Kidney (tissue), 14 donors: ENCODE data around the gene ZNF888. TPM values are rescaled to one million over a fixed set of nuclear protein-coding genes. Genes with fewer than 3 reads are reported as not detected.
"Not testable (repeated sequence)": the region's sequence is repeated elsewhere in the genome, so short reads cannot be mapped to it uniquely, and the experiment has no call there.

Source experiments
- DNase-seq, 5 donors: peaks; one replicate each; pipeline ENCODE4 v3.0.0-alpha.2; 2013 to 2020
- FAIRE-seq: peaks from 2 replicates; lab custom pipeline; 2012; peaks lifted over from hg19 to GRCh38; lab: Jason Lieb, UNC
- H3K27ac ChIP-seq, 2 donors: one replicate each; pipeline ENCODE4 v1.7.0; 2013; ENCODE audit warnings: low read depth in 2 of 2, low read length in 2 of 2, inconsistent platforms in 1 of 2
- H3K27me3 ChIP-seq: one replicate; pipeline ENCODE4 v1.7.1; 2013; ENCODE audit warnings: low read length, inconsistent platforms; ENCODE audit not compliant: control insufficient read depth, insufficient read depth
- H3K36me3 ChIP-seq, 3 donors: one replicate each; pipeline versions ENCODE4 v1.7.0 to v1.7.1; 2013; ENCODE audit warnings: low read length in 3 of 3, control low read depth in 1 of 3, inconsistent platforms in 1 of 3; ENCODE audit not compliant: insufficient read depth in 3 of 3, control insufficient read depth in 2 of 3
- H3K4me1 ChIP-seq, 3 donors: one replicate each; pipeline versions ENCODE4 v1.7.0 to v1.7.1; 2013; ENCODE audit warnings: low read length in 3 of 3, inconsistent platforms in 1 of 3, low read depth in 1 of 3; ENCODE audit not compliant: control insufficient read depth in 2 of 3, insufficient read depth in 2 of 3
- H3K4me3 ChIP-seq, 3 donors: one replicate each; pipeline versions ENCODE4 v1.7.0 to v1.8.1; 2013; ENCODE audit warnings: low read length in 3 of 3, control low read depth in 1 of 3, inconsistent platforms in 1 of 3
- H3K9ac ChIP-seq, 3 donors: one replicate each; pipeline versions ENCODE4 v1.7.0 to v1.7.1; 2013; ENCODE audit warnings: low read length in 3 of 3, control low read depth in 1 of 3, inconsistent platforms in 1 of 3
- H3K9me3 ChIP-seq, 3 donors: one replicate each; pipeline versions ENCODE4 v1.7.0 to v1.7.1; 2013; ENCODE audit warnings: low read length in 3 of 3, control low read depth in 1 of 3, inconsistent platforms in 1 of 3; ENCODE audit not compliant: control insufficient read depth in 2 of 3, insufficient read depth in 1 of 3
- intact Hi-C: fragments of 100-400 bp; cut with DNase I; formaldehyde crosslinking; loops from one replicate; pipeline ENCODE4 v1.11.1; 2022
- polyA plus RNA-seq: library from polyadenylated mRNA; stranded (reverse); fragments of 350-450 nt; fragmentation: Illumina TruSeq; extraction: RNeasy Lipid Tissue Mini Kit (QIAGEN cat#74804); gene quantifications from one replicate; pipeline ENCODE4 v1.2.3, GENCODE V29; 2014; ENCODE audit warnings: low read depth, low replicate concordance; ENCODE audit not compliant: insufficient read depth
- total RNA-seq: library from RNA; stranded (reverse); fragmentation: NEBNext Ultra II Directional; extraction: Animal tissue kit (Norgen Biotek cat#: 25700); gene quantifications from one replicate; pipeline ENCODE4 v1.2.1, GENCODE V29; 2021
- TF ChIP-seq, protein P1 (sequence below): IDR thresholded peaks from 3 replicates; pipeline ENCODE4 v1.5.1; 2012; ENCODE audit warnings: mild to moderate bottlenecking, moderate library complexity, borderline replicate concordance; ENCODE audit not compliant: insufficient read depth; ENCODE audit errors: extremely low read depth
- donor health status: control.
- donor health status: control.
- donor health status: control.
- donor health status: control.
- donor health status: control.
- donor health status: DM: yes; HTN: yes; CAD: no.
- donor health status: Normal renal cell carcinoma (clear cell type).

The ZNF888 gene
- total and polyA plus RNA-seq, 2 donors from 2014 or later: 3.4 to 22.6 TPM

GRCh38 chr19:52889931-52890330 lies 33.3 kb downstream of the ZNF888 start:
- no peak overlapping the region for H3K9ac ChIP-seq
- no peak for FAIRE-seq
- peaks cover 0 to 32% (median 3%) of the 10 kb centered on the region in 3 donors for H3K36me3 ChIP-seq
- no peak for DNase-seq
- TF ChIP-seq, protein P1, sequence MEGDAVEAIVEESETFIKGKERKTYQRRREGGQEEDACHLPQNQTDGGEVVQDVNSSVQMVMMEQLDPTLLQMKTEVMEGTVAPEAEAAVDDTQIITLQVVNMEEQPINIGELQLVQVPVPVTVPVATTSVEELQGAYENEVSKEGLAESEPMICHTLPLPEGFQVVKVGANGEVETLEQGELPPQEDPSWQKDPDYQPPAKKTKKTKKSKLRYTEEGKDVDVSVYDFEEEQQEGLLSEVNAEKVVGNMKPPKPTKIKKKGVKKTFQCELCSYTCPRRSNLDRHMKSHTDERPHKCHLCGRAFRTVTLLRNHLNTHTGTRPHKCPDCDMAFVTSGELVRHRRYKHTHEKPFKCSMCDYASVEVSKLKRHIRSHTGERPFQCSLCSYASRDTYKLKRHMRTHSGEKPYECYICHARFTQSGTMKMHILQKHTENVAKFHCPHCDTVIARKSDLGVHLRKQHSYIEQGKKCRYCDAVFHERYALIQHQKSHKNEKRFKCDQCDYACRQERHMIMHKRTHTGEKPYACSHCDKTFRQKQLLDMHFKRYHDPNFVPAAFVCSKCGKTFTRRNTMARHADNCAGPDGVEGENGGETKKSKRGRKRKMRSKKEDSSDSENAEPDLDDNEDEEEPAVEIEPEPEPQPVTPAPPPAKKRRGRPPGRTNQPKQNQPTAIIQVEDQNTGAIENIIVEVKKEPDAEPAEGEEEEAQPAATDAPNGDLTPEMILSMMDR: no peak
- intact Hi-C loops: no loop called here
- no peak overlapping the region for H3K27ac ChIP-seq
- H3K4me3 ChIP-seq: no peak overlapping the region
- H3K27me3 ChIP-seq: no peaks in the 10 kb centered on the region
- no peaks in the 10 kb centered on the region for H3K4me1 ChIP-seq
- no peaks in the 10 kb centered on the region for H3K9me3 ChIP-seq

- Histone ChIP-seq H3K36me3 (peaks cover 0 to 41% (median 8%) of the 10 kb centered on the region in 3 donors), H3K9ac (no peak overlapping the region), H3K9me3 (no peaks in the 10 kb centered on the region), H3K4me1 (no peaks in the 10 kb centered on the region), H3K27ac (no peak overlapping the region), H3K4me3 (no peak overlapping the region), H3K27me3 (no peaks in the 10 kb centered on the region)
- FAIRE-seq: no peak
- no peak for DNase-seq
- intact Hi-C loops: no loop called here
- TF ChIP-seq, protein P1: no peak
Observed at GRCh38 chr19:52889076-52889475, 34.2 kb downstream of the ZNF888 start.

DNA sequence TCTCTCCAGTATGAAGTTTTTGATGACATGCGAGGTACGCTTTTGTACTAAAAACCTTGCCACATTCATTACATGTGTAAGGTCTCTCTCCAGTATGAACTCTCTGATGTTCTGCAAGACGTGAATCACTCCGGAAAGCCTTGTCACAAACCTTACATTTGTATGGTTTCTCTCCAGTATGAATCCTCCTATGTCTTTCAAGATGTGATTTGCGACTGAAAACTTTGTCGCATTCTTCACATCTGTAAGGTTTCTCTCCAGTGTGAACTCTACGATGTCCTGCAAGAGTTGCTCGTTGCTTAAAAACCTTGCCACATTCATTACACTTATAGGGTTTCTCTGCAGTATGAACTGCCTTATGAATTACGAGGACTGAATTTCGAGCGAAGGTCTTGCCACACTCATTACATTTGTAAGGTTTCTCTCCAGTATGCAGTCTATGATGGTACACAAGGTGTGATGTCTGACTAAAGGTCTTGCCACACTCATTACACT lies 42.3 kb downstream of the ZNF888 start:
- intact Hi-C loops: no loop called here
- TF ChIP-seq, protein P1: no peak
- no peaks in the 10 kb centered on the region for H3K4me1 ChIP-seq
- H3K36me3 ChIP-seq: peaks cover 13 to 46% (median 17%) of the 10 kb centered on the region in 3 donors
- no peak overlapping the region for H3K9ac ChIP-seq
- no peak overlapping the region for H3K27ac ChIP-seq
- H3K9me3 ChIP-seq: peaks cover 0 to 26% (median 11%) of the 10 kb centered on the region in 3 donors
- H3K27me3 ChIP-seq: no peaks in the 10 kb centered on the region
- FAIRE-seq: no peak
- no peak for DNase-seq
- no peak overlapping the region for H3K4me3 ChIP-seq

- H3K4me3 ChIP-seq, H3K36me3 ChIP-seq, H3K9me3 ChIP-seq, FAIRE-seq, H3K9ac ChIP-seq, H3K27me3 ChIP-seq, H3K4me1 ChIP-seq, intact Hi-C loops, H3K27ac ChIP-seq, DNase-seq: not testable (repeated sequence)
Observed at GRCh38 chr19:52872996-52873395, 50.2 kb downstream of the ZNF888 start.
